ENCODE results near the gene ZNF180.
A peak's percentile ranks its signal among the peaks of the same experiment; 100 is the strongest.
"Not testable (repeated sequence)": the region's sequence is repeated elsewhere in the genome, so short reads cannot be mapped to it uniquely, and the experiment has no call there.

The ZNF180 gene

GRCh38 chr19:44496711-44497110 lies 3.6 kb downstream of the ZNF180 start:
- no peak for DNase-seq

GRCh38 chr19:44476559-44477408 lies 23.5 kb downstream of the ZNF180 start:
- DNase-seq, result no peak

- DNase-seq, result not testable (repeated sequence)
These were observed 31.6 kb downstream of the ZNF180 start for GRCh38 chr19:44468730-44469129.

GRCh38 chr19:44462600-44463286 lies 37.6 kb downstream of the ZNF180 start:
- DNase-seq, result not testable (repeated sequence)

GRCh38 chr19:44456016-44456415 lies 44.3 kb downstream of the ZNF180 start:
- DNase-seq, result not testable (repeated sequence)

- DNase-seq, result no peak
These were observed 45.2 kb downstream of the ZNF180 start for GRCh38 chr19:44455100-44455499.

- no peak for DNase-seq
These were observed 48.0 kb downstream of the ZNF180 start for GRCh38 chr19:44452367-44452766.

GRCh38 chr19:44451687-44452086 lies 48.6 kb downstream of the ZNF180 start:
- DNase-seq, result no peak

- peak in 1 of 2 experiments; percentile 57 for DNase-seq
These were observed 52.2 kb downstream of the ZNF180 start, which contains the start of gene ZNF229 for GRCh38 chr19:44447916-44448674. TSS of gene ZNF229 (minus strand) at chr19:44448472. CDS start at chr19:44442847, 5,625 bp downstream.

- no peak for DNase-seq
These were observed 61.9 kb downstream of the ZNF180 start for GRCh38 chr19:44438441-44438840.

- no peak for DNase-seq
These were observed 64.9 kb downstream of the ZNF180 start for GRCh38 chr19:44435441-44435840.

GRCh38 chr19:44430956-44431355 lies 69.4 kb downstream of the ZNF180 start:
- no peak for DNase-seq
